Measurements from ENCODE around the gene AP4S1. TPM values are rescaled to one million over a fixed set of nuclear protein-coding genes. Genes with fewer than 3 reads are reported as not detected.

Gene AP4S1
- total RNA-seq, 1 experiment from 2014 or later, result 3.3 TPM

DNA sequence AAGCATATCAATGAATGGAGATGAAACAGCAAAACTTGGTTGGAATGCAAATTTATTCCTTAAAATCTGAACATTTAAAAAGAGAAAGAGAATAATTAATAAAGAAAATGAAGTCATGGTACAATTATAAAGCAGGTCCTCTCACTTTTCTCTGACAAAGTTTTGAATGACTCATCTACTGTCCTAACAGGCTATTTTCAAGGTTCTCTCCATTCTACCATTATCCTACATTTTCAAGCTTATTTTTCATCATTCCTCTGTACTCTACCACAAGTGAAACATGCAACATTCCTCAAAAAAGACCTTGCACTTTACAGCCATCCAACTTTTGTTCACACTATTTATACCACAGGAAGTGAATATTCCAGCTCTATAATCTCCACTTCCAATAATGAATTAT lies 36.9 kb upstream of the AP4S1 start:
- no peak for ATAC-seq
- BruUV-seq (replicated peaks), result no TSS peak
- no peaks in the 10 kb centered on the region for H3K36me3 ChIP-seq (ENCODE audit: control insufficient read depth, insufficient read depth, low read length)
- H3K27ac ChIP-seq (ENCODE audit: low read length), result no peak overlapping the region
- CTCF ChIA-PET, result no interaction called here
- DNase-seq (ENCODE audit: low read depth, low spot score), result no peak
- POLR2A ChIA-PET, result no interaction called here
- H3K27me3 ChIP-seq (ENCODE audit: control insufficient read depth, insufficient read depth, low read length), result no peaks in the 10 kb centered on the region
- H3K4me1 ChIP-seq (ENCODE audit: control insufficient read depth, insufficient read depth, low read length), result peaks cover 9% of the 10 kb centered on the region; the same call in 1 of the 2 replicates
- in situ Hi-C loops (cut with HindIII; ENCODE audit: low pct_unique_long_range_greater_than_20kb, low sequenced_read_pairs) (no loop called here), intact Hi-C loops (cut with micrococcal nuclease; ENCODE audit: unreplicated experiment) (no loop called here)
- TF ChIP-seq, protein P1, sequence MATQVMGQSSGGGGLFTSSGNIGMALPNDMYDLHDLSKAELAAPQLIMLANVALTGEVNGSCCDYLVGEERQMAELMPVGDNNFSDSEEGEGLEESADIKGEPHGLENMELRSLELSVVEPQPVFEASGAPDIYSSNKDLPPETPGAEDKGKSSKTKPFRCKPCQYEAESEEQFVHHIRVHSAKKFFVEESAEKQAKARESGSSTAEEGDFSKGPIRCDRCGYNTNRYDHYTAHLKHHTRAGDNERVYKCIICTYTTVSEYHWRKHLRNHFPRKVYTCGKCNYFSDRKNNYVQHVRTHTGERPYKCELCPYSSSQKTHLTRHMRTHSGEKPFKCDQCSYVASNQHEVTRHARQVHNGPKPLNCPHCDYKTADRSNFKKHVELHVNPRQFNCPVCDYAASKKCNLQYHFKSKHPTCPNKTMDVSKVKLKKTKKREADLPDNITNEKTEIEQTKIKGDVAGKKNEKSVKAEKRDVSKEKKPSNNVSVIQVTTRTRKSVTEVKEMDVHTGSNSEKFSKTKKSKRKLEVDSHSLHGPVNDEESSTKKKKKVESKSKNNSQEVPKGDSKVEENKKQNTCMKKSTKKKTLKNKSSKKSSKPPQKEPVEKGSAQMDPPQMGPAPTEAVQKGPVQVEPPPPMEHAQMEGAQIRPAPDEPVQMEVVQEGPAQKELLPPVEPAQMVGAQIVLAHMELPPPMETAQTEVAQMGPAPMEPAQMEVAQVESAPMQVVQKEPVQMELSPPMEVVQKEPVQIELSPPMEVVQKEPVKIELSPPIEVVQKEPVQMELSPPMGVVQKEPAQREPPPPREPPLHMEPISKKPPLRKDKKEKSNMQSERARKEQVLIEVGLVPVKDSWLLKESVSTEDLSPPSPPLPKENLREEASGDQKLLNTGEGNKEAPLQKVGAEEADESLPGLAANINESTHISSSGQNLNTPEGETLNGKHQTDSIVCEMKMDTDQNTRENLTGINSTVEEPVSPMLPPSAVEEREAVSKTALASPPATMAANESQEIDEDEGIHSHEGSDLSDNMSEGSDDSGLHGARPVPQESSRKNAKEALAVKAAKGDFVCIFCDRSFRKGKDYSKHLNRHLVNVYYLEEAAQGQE (IDR thresholded peaks at IDR 0.05; ENCODE audit: insufficient read depth in 1 of 2, low read depth in 2 of 2, low read length in 1 of 2), result no peak
- no peak for TF ChIP-seq TCF7L2 (IDR thresholded peaks at IDR 0.05; ENCODE audit: low read depth, low read length)
- TF ChIP-seq POLR2AphosphoS5 (IDR thresholded peaks at IDR 0.05; ENCODE audit: low read depth, low read length), result no peak
- TF ChIP-seq, protein P2, sequence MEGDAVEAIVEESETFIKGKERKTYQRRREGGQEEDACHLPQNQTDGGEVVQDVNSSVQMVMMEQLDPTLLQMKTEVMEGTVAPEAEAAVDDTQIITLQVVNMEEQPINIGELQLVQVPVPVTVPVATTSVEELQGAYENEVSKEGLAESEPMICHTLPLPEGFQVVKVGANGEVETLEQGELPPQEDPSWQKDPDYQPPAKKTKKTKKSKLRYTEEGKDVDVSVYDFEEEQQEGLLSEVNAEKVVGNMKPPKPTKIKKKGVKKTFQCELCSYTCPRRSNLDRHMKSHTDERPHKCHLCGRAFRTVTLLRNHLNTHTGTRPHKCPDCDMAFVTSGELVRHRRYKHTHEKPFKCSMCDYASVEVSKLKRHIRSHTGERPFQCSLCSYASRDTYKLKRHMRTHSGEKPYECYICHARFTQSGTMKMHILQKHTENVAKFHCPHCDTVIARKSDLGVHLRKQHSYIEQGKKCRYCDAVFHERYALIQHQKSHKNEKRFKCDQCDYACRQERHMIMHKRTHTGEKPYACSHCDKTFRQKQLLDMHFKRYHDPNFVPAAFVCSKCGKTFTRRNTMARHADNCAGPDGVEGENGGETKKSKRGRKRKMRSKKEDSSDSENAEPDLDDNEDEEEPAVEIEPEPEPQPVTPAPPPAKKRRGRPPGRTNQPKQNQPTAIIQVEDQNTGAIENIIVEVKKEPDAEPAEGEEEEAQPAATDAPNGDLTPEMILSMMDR (IDR thresholded peaks at IDR 0.05), result no peak
- no peak overlapping the region for H3K4me3 ChIP-seq (ENCODE audit: low read depth in 2 of 2, low read length in 2 of 2)
- H3K9me3 ChIP-seq (ENCODE audit: control insufficient read depth, insufficient read depth, low read depth, low read length), result no peaks in the 10 kb centered on the region

DNA sequence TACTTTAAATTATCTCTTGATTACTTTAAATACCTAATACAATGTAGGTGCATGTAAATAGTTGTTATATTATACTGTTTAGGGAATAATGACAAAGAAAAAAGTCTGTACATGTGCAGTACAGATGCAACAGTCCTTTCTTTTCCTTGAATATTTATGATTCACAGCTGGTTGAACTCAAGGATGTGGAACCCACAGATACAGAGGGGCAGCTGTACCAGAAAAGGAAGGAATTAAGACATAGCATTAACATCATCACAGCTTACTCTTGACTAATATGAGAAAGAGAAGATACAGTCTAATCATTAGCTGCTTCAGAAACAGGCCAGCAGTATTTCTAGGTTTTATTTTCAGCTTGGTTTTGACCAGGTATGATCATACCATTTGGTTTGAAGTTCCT lies 34.7 kb upstream of the AP4S1 start:
- POLR2A ChIA-PET, result no interaction called here
- BruUV-seq (replicated peaks), result no TSS peak

DNA sequence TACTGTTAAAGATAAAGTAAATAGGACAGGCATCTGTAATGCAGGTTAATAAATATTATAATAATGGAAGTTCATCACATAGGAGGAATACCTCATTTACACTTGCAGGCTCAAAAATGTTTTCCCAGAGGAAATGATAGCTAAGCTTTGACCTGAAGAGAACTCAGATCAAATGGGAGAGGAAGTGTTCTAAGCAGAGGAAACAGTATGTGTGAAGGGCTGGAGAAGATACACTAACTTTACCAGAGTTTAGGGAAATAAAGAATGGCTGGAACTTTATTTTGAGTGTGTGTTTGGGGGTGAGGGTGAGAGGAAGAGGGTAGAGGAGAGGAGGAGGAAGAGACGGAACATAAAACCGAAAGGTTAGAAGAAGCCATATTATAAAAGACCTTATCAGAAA lies 34.0 kb upstream of the AP4S1 start:
- no peak for ATAC-seq
- POLR2A ChIA-PET, result no interaction called here
- no peak for TF ChIP-seq SIN3A (IDR thresholded peaks at IDR 0.05; ENCODE audit: borderline replicate concordance, insufficient read depth, low read depth, low read length)
- no peak for TF ChIP-seq TCF7L2 (IDR thresholded peaks at IDR 0.05; ENCODE audit: low read depth, low read length)
- TF ChIP-seq, protein P2 (IDR thresholded peaks at IDR 0.05), result no peak
- Histone ChIP-seq H3K36me3 (ENCODE audit: control insufficient read depth, insufficient read depth, low read length) (no peaks in the 10 kb centered on the region), H3K27ac (ENCODE audit: low read length) (no peak overlapping the region), H3K4me1 (ENCODE audit: control insufficient read depth, insufficient read depth, low read length) (peaks cover 22% of the 10 kb centered on the region), H3K4me3 (ENCODE audit: low read depth in 2 of 2, low read length in 2 of 2) (no peak overlapping the region), H3K27me3 (ENCODE audit: control insufficient read depth, insufficient read depth, low read length) (no peaks in the 10 kb centered on the region), H3K9me3 (ENCODE audit: control insufficient read depth, insufficient read depth, low read depth, low read length) (no peaks in the 10 kb centered on the region)
- in situ Hi-C loops (cut with HindIII; ENCODE audit: low pct_unique_long_range_greater_than_20kb, low sequenced_read_pairs), result no loop called here
- DNase-seq (ENCODE audit: low read depth, low spot score), result no peak
- BruUV-seq (replicated peaks), result no TSS peak
- CTCF ChIA-PET, result no interaction called here
- intact Hi-C loops (cut with micrococcal nuclease; ENCODE audit: unreplicated experiment), result no loop called here

More for the DNA sequence above, 34.7 kb upstream of the AP4S1 start:
- intact Hi-C loops (cut with micrococcal nuclease; ENCODE audit: unreplicated experiment) (no loop called here), in situ Hi-C loops (cut with HindIII; ENCODE audit: low pct_unique_long_range_greater_than_20kb, low sequenced_read_pairs) (no loop called here)
- H3K27ac ChIP-seq (ENCODE audit: low read length), result no peak overlapping the region
- H3K4me1 ChIP-seq (ENCODE audit: control insufficient read depth, insufficient read depth, low read length), result peaks cover 21% of the 10 kb centered on the region
- ATAC-seq, result no peak
- H3K27me3 ChIP-seq (ENCODE audit: control insufficient read depth, insufficient read depth, low read length), result no peaks in the 10 kb centered on the region
- no peaks in the 10 kb centered on the region for H3K36me3 ChIP-seq (ENCODE audit: control insufficient read depth, insufficient read depth, low read length)
- H3K4me3 ChIP-seq (ENCODE audit: low read depth in 2 of 2, low read length in 2 of 2), result no peak overlapping the region
- no peak for DNase-seq (ENCODE audit: low read depth, low spot score)
- no peaks in the 10 kb centered on the region for H3K9me3 ChIP-seq (ENCODE audit: control insufficient read depth, insufficient read depth, low read depth, low read length)
- CTCF ChIA-PET, result no interaction called here
- TF ChIP-seq SIN3A (IDR thresholded peaks at IDR 0.05; ENCODE audit: borderline replicate concordance, insufficient read depth, low read depth, low read length), result no peak
- TF ChIP-seq POLR2AphosphoS5 (IDR thresholded peaks at IDR 0.05; ENCODE audit: low read depth, low read length), result no peak

Measured in Panc1 (cell line).